Heart right ventricle (tissue), 16 donors: ENCODE results near the gene TTC24. TPM values are rescaled to one million over a fixed set of nuclear protein-coding genes. Genes with fewer than 3 reads are reported as not detected.
A peak's percentile ranks its signal among the peaks of the same experiment; 100 is the strongest.

Experiments used
- ATAC-seq, 8 donors: fragments of 200-7000 bp; cut with Tn5 transposase; one replicate each; pipeline ENCODE4 v1.9.1; 2020; ENCODE audit warnings: mild to moderate bottlenecking in 8 of 8, moderate library complexity in 8 of 8, moderate number of reproducible peaks in 1 of 8
- DNase-seq, 2 donors: peaks; one replicate each; pipeline ENCODE4 v3.0.0-alpha.2; 2020
- H3K27ac ChIP-seq, 10 donors: fragments of 200-600 bp; sonication (generic) in 2 of 10; one replicate each; pipeline versions ENCODE4 v1.5.0 to v1.8.0; 2020 to 2022; ENCODE audit warnings: mild to moderate bottlenecking in 3 of 10
- H3K27me3 ChIP-seq, 7 donors: fragments of 200-600 bp; one replicate each; pipeline ENCODE4 v1.8.0; 2021 to 2022; ENCODE audit warnings: mild to moderate bottlenecking in 2 of 7
- H3K36me3 ChIP-seq, 9 donors: fragments of 200-600 bp; sonication (generic) in 1 of 9; one replicate each; pipeline versions ENCODE4 v1.5.0 to v1.8.0; 2020 to 2022; ENCODE audit warnings: mild to moderate bottlenecking in 2 of 9
- H3K4me1 ChIP-seq, 9 donors: fragments of 200-600 bp; sonication (generic) in 1 of 9; one replicate each; pipeline versions ENCODE4 v1.5.0 to v1.8.0; 2020 to 2022; ENCODE audit warnings: mild to moderate bottlenecking in 4 of 9
- H3K4me3 ChIP-seq, 10 donors: fragments of 200-600 bp; sonication (generic) in 2 of 10; one replicate each; pipeline versions ENCODE4 v1.5.0 to v1.8.0; 2020 to 2022; ENCODE audit warnings: mild to moderate bottlenecking in 7 of 10, moderate library complexity in 2 of 10
- H3K9me3 ChIP-seq, 11 donors: fragments of 200-600 bp in 10 of 11; sonication (generic) in 2 of 11; one replicate each; pipeline versions ENCODE4 v1.5.0 to v1.8.0; 2013 to 2022; ENCODE audit warnings: mild to moderate bottlenecking in 2 of 11, control low read depth in 1 of 11, moderate library complexity in 1 of 11
- CTCF ChIP-seq, 9 donors: fragments of 200-600 bp; sonication (generic) in 2 of 9; IDR thresholded peaks; one replicate each; pipeline versions ENCODE4 v1.5.0 to v1.8.0; 2021 to 2022; ENCODE audit warnings: antibody characterized with exemption in 9 of 9, mild to moderate bottlenecking in 5 of 9, moderate library complexity in 1 of 9
- WGBS, 2 donors: extraction: QIAGEN DNeasy Blood & Tissue Kit; methylation state at CpG; one replicate each; pipeline ENCODE4 v1.1.7; 2013; ENCODE audit warnings: inconsistent platforms in 1 of 2; 5-methylcytosine and 5-hydroxymethylcytosine counted together
- intact Hi-C, 10 donors: fragments of 100-400 bp; cut with DNase I; formaldehyde crosslinking; loops; one replicate each; pipeline versions ENCODE4 v1.11.1 to v1.14.2; 2022
- polyA plus RNA-seq, 2 donors: library from polyadenylated mRNA; stranded (reverse); fragments of 200-250 nt; gene quantifications; one replicate each; pipeline ENCODE4 v1.2.3, GENCODE V29; 2013
- total RNA-seq, 10 donors: library from RNA; stranded (reverse); fragmentation: NEBNext Ultra II Directional in 3 of 10; extraction: Animal tissue kit (Norgen Biotek cat#: 25700) in 3 of 10; gene quantifications; one replicate each; pipeline versions ENCODE4 v1.2.1 to v1.2.4, GENCODE V29; 2021 to 2023
- donor health status: Arrhythmogenic right ventricular cardiomyopathy.
- donor health status: ischemic (EF 13 %, LVEDD 7.1; RV severe dilation, severe dysfunction).
- donor health status: healthy with polysubstance abuse.
- donor health status: DM: no; HTN: yes; CAD: no.
- donor health status: DM: no; HTN: no; CAD: no.
- donor health status: ischemic (EF 25% LVEDD 6.9; RV normal size, moderate dysfunction).
- donor health status: ischemic (EF 25% LVEDD 5.7; RV mildly dilated, moderate dysfunction).
- donor health status: healthy.
- donor health status: DM: yes; HTN: yes; CAD: no.
- donor health status: Ischemic cardiomyopathy.
- donor health status: ischemic (EF 35%, LVEDD 5.7; RV mildly dilated, moderate dysfunction).
- donor health status: nonischemic (EF 11% LVEDD 7.7; RV severe dilation, severe dysfunction).
- donor health status: DM: yes; HTN: yes; CAD: no.
- donor health status: PGD.
- donor health status: ischemic (EF 29% LVEDD 5.4; RV normal size, mild dysfunction).
- donor health status: nonischemic (EF 23%, LVEDD 6.1; RV moderate dilation, normal function).

Gene TTC24
- total and polyA plus RNA-seq, 12 donors: 0.03 to 0.21 TPM; not detected in 10

DNA sequence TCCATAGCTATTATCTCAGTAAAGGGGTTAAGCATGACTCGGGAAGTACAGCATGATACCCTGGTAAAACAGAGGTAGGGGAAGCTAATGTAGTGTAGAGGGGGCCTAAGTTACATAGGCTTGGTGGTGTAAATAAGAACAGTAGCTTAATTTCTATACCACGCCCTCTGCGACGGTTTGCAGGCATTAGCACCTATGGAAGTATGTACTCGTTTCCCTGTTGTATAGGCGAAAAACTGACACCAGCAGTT lies 11.6 kb downstream of the TTC24 start:
- Histone ChIP-seq H3K36me3 (peaks cover 0 to 36% (median 19%) of the 10 kb centered on the region in 9 donors), H3K27me3 (no peaks in the 10 kb centered on the region), H3K4me3 (peak overlapping the region; percentile 59 to 97 (median 81)), H3K4me1 (peaks cover 3 to 19% (median 13%) of the 10 kb centered on the region in 9 donors), H3K27ac (peak overlapping the region; percentile 74 to 92 (median 86)), H3K9me3 (no peaks in the 10 kb centered on the region)
- DNase-seq: no peak
- intact Hi-C loops: loop anchor here in 5 of 10 donors (5.0 to 10.0 kb wide), 5 partner anchors 84 to 139 kb away; partner anchors contain the start of gene MEF2D (in 1 of the 5)
- ATAC-seq: peak in 1 of 8 donors; percentile 9
- TF ChIP-seq CTCF (IDR thresholded peaks at IDR 0.05): no peak
- 27 to 32% methylated on average over 6 of the region's 6 CpGs for WGBS, 2 donors

GRCh38 chr1:156591432-156592157 lies 12.1 kb downstream of the TTC24 start, which contains the start of gene NAXE:
Gene NAXE (plus strand): TSS chr1:156591776. CDS start chr1:156591805, 29 bp downstream.
- intact Hi-C loops: loop anchor here in 5 of 10 donors (5.0 to 10.0 kb wide), 5 partner anchors 84 to 139 kb away; partner anchors contain the start of gene MEF2D (in 1 of the 5)
- WGBS, 2 donors: 0 to 1% methylated on average over 57 to 60 of the region's 60 CpGs

DNA sequence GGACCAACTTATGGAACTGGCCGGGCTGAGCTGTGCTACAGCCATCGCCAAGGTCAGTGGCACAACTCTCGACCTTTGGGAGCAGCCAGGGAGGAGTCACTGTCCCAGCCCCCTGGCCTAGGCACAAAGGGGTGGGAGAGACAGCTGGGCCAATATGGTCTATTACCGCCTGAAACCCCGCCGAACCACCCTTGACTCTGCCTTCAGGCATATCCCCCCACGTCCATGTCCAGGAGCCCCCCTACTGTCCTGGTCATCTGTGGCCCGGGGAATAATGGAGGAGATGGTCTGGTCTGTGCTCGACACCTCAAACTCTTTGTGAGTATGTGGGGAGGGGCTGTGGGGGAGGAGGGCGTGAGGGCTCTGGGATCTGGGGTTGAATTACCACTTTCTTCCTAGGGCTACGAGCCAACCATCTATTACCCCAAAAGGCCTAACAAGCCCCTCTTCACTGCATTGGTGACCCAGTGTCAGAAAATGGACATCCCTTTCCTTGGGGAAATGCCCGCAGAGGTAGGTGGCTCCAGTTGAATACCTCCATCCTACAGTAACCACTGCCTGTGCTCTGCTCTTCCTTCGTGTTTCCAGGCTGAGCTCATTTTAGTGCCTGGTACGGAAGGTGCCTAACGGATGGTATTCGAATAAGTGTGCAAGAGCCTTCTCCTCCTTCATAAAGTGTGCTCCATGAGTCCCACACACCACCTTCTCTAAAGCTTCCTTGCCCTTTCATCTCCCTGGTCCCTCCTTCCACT lies 12.8 kb downstream of the TTC24 start:
- WGBS, 2 donors: 54 to 57% methylated on average over 16 of the region's 16 CpGs
- DNase-seq (no peak), ATAC-seq (peak in 3 of 8 donors; percentile 4 to 54 (median 36))
- Histone ChIP-seq H3K9me3 (no peaks in the 10 kb centered on the region), H3K4me1 (peaks cover 3 to 19% (median 13%) of the 10 kb centered on the region in 9 donors), H3K27ac (peak overlapping the region; percentile 74 to 92 (median 86)), H3K4me3 (peak overlapping the region; percentile 59 to 97 (median 81)), H3K27me3 (no peaks in the 10 kb centered on the region), H3K36me3 (peaks cover 0 to 49% (median 19%) of the 10 kb centered on the region in 9 donors)
- TF ChIP-seq CTCF (IDR thresholded peaks at IDR 0.05): no peak
- intact Hi-C loops: loop anchor here in 5 of 10 donors (5.0 to 10.0 kb wide), 5 partner anchors 85 to 140 kb away; partner anchors contain the start of gene MEF2D (in 1 of the 5)

More at GRCh38 chr1:156591432-156592157, 12.1 kb downstream of the TTC24 start, which contains the start of gene NAXE:
- H3K36me3 ChIP-seq: peaks cover 0 to 41% (median 19%) of the 10 kb centered on the region in 9 donors
- DNase-seq (peak; percentile 69 to 73), ATAC-seq (peak; percentile 94 to 97 (median 96))
- H3K27ac ChIP-seq: peak within 1 kb of the TSS; percentile 74 to 92 (median 86)
- H3K9me3 ChIP-seq: no peaks in the 10 kb centered on the region
- TF ChIP-seq CTCF (IDR thresholded peaks at IDR 0.05): no peak
- H3K4me3 ChIP-seq: peak within 1 kb of the TSS; percentile 59 to 97 (median 81)
- no peaks in the 10 kb centered on the region for H3K27me3 ChIP-seq
- peaks cover 3 to 19% (median 13%) of the 10 kb centered on the region in 9 donors for H3K4me1 ChIP-seq
